ENCODE data around the gene PRR29.

GRCh38 chr17:64040206-64040605, 42.1 kb downstream of the PRR29 start:
- TF ChIP-seq, protein P1, sequence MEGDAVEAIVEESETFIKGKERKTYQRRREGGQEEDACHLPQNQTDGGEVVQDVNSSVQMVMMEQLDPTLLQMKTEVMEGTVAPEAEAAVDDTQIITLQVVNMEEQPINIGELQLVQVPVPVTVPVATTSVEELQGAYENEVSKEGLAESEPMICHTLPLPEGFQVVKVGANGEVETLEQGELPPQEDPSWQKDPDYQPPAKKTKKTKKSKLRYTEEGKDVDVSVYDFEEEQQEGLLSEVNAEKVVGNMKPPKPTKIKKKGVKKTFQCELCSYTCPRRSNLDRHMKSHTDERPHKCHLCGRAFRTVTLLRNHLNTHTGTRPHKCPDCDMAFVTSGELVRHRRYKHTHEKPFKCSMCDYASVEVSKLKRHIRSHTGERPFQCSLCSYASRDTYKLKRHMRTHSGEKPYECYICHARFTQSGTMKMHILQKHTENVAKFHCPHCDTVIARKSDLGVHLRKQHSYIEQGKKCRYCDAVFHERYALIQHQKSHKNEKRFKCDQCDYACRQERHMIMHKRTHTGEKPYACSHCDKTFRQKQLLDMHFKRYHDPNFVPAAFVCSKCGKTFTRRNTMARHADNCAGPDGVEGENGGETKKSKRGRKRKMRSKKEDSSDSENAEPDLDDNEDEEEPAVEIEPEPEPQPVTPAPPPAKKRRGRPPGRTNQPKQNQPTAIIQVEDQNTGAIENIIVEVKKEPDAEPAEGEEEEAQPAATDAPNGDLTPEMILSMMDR (IDR thresholded peaks at IDR 0.05): no peak
- TF ChIP-seq POLR2A (IDR thresholded peaks at IDR 0.05): no peak
